HCT116 (cell line): Measurements from ENCODE around the gene CYP4F12.

Source experiments
- CBX3 ChIP-seq: IDR thresholded peaks from 2 replicates; pipeline ENCODE4 v1.6.1; 2012; ENCODE audit warnings: low read depth
- CEBPB ChIP-seq: IDR thresholded peaks from 2 replicates; pipeline ENCODE4 v1.6.1; 2012; ENCODE audit warnings: low read depth
- JUND ChIP-seq: IDR thresholded peaks from 2 replicates; pipeline ENCODE4 v1.6.1; 2012
- POLR2A ChIP-seq: IDR thresholded peaks from 2 replicates; pipeline ENCODE4 v1.7.0; 2011; ENCODE audit warnings: borderline replicate concordance; ENCODE audit not compliant: insufficient read depth, insufficient read length; ENCODE audit errors: extremely low read depth
- POLR2AphosphoS5 ChIP-seq: IDR thresholded peaks from 2 replicates; pipeline ENCODE4 v1.6.1; 2011; ENCODE audit warnings: mild to moderate bottlenecking, low read depth, low read length, moderate library complexity
- RAD21 ChIP-seq: IDR thresholded peaks from 2 replicates; pipeline ENCODE4 v1.6.1; 2012; ENCODE audit warnings: low read depth, mild to moderate bottlenecking
- SIN3A ChIP-seq: IDR thresholded peaks from 2 replicates; pipeline ENCODE4 v1.6.1; 2012; ENCODE audit warnings: low read depth
- SP1 ChIP-seq: IDR thresholded peaks from 2 replicates; pipeline ENCODE4 v1.6.1; 2012; ENCODE audit warnings: low read depth
- SRF ChIP-seq: IDR thresholded peaks from 2 replicates; pipeline ENCODE4 v1.6.1; 2012; ENCODE audit warnings: low read depth
- TF ChIP-seq, protein P1 (sequence below), 3 experiments: fragments of 200-600 bp in 1 of 3; sonication (generic) in 1 of 3; IDR thresholded peaks in 2 of 3; conservative IDR thresholded peaks in 1 of 3; 2 replicates each; pipeline ENCODE4 v1.5.1; 2012 to 2017; ENCODE audit warnings: low read depth in 2 of 3, low read length in 2 of 3, antibody characterized with exemption in 1 of 3, borderline replicate concordance in 1 of 3, control low read depth in 1 of 3, mild to moderate bottlenecking in 1 of 3, mixed read lengths in 1 of 3, mixed run types in 1 of 3, moderate library complexity in 1 of 3; ENCODE audit not compliant: insufficient read depth in 1 of 3
- TF ChIP-seq, protein P2 (sequence below): IDR thresholded peaks from 2 replicates; pipeline ENCODE4 v1.6.1; 2012
- TF ChIP-seq, protein P3 (sequence below): IDR thresholded peaks from 2 replicates; pipeline ENCODE4 v1.6.1; 2012; ENCODE audit warnings: low read depth

DNA sequence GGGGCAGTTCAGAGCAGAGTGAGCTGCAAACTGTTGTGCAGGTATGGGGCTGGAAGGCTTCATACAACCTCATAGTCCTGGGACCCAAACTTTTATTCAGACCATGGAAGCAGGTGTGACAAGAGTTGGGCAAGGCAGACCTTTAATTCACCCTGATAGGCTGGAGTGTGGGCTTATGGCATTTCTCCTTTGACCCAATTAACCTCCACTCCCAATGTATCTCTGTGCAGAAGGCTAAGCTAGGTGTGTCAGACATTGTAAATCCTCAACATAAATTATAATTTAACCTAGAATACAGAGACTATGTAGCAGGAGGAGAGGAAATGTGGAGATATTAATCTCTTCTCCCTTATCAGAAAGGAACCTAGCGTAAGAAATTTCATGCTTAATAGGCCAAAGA lies 42.8 kb downstream of the CYP4F12 start:
- TF ChIP-seq SIN3A (no peak), POLR2A (no peak), POLR2AphosphoS5 (no peak), CBX3 (no peak), CEBPB (no peak), SRF (no peak), JUND (no peak), RAD21 (no peak), SP1 (no peak)
- TF ChIP-seq, protein P1, sequence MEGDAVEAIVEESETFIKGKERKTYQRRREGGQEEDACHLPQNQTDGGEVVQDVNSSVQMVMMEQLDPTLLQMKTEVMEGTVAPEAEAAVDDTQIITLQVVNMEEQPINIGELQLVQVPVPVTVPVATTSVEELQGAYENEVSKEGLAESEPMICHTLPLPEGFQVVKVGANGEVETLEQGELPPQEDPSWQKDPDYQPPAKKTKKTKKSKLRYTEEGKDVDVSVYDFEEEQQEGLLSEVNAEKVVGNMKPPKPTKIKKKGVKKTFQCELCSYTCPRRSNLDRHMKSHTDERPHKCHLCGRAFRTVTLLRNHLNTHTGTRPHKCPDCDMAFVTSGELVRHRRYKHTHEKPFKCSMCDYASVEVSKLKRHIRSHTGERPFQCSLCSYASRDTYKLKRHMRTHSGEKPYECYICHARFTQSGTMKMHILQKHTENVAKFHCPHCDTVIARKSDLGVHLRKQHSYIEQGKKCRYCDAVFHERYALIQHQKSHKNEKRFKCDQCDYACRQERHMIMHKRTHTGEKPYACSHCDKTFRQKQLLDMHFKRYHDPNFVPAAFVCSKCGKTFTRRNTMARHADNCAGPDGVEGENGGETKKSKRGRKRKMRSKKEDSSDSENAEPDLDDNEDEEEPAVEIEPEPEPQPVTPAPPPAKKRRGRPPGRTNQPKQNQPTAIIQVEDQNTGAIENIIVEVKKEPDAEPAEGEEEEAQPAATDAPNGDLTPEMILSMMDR (IDR thresholded peaks at IDR 0.05 in 2 of 3, conservative IDR thresholded peaks at IDR 0.05 in 1 of 3; ENCODE audit: borderline replicate concordance in 1 of 3, insufficient read depth in 1 of 3, low read depth in 2 of 3, low read length in 2 of 3): no peak
- TF ChIP-seq, protein P2, sequence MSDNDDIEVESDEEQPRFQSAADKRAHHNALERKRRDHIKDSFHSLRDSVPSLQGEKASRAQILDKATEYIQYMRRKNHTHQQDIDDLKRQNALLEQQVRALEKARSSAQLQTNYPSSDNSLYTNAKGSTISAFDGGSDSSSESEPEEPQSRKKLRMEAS: no peak
- TF ChIP-seq, protein P3, sequence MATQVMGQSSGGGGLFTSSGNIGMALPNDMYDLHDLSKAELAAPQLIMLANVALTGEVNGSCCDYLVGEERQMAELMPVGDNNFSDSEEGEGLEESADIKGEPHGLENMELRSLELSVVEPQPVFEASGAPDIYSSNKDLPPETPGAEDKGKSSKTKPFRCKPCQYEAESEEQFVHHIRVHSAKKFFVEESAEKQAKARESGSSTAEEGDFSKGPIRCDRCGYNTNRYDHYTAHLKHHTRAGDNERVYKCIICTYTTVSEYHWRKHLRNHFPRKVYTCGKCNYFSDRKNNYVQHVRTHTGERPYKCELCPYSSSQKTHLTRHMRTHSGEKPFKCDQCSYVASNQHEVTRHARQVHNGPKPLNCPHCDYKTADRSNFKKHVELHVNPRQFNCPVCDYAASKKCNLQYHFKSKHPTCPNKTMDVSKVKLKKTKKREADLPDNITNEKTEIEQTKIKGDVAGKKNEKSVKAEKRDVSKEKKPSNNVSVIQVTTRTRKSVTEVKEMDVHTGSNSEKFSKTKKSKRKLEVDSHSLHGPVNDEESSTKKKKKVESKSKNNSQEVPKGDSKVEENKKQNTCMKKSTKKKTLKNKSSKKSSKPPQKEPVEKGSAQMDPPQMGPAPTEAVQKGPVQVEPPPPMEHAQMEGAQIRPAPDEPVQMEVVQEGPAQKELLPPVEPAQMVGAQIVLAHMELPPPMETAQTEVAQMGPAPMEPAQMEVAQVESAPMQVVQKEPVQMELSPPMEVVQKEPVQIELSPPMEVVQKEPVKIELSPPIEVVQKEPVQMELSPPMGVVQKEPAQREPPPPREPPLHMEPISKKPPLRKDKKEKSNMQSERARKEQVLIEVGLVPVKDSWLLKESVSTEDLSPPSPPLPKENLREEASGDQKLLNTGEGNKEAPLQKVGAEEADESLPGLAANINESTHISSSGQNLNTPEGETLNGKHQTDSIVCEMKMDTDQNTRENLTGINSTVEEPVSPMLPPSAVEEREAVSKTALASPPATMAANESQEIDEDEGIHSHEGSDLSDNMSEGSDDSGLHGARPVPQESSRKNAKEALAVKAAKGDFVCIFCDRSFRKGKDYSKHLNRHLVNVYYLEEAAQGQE: no peak
